Activated naive CD8-positive, alpha-beta T cell (primary cell): ENCODE measurements around the gene VGLL4.

Experiments used
- H3K27ac Mint-ChIP-seq: one replicate; pipeline ENCODE4 v1.8.0; 2021; ENCODE audit warnings: mixed read lengths
- H3K27me3 Mint-ChIP-seq: one replicate; pipeline ENCODE4 v1.8.0; 2021; ENCODE audit warnings: mixed read lengths
- H3K36me3 Mint-ChIP-seq: one replicate; pipeline ENCODE4 v1.8.0; 2021; ENCODE audit warnings: mixed read lengths
- H3K4me1 Mint-ChIP-seq: one replicate; pipeline ENCODE4 v1.8.0; 2021; ENCODE audit warnings: low read depth, mixed read lengths
- H3K4me3 Mint-ChIP-seq: one replicate; pipeline ENCODE4 v1.8.0; 2021; ENCODE audit warnings: mild to moderate bottlenecking, mixed read lengths
- H3K9me3 Mint-ChIP-seq: one replicate; pipeline ENCODE4 v1.8.0; 2021; ENCODE audit warnings: low read depth, mixed read lengths

Gene VGLL4

GRCh38 chr3:11566478-11566877 lies 77.2 kb downstream of the VGLL4 start:
- Mint-ChIP-seq H3K27me3 (no peaks in the 10 kb centered on the region), H3K4me1 (peaks cover 2% of the 10 kb centered on the region), H3K4me3 (no peak overlapping the region), H3K9me3 (no peaks in the 10 kb centered on the region), H3K36me3 (no peaks in the 10 kb centered on the region), H3K27ac (peak overlapping the region; percentile 7)

- no peak overlapping the region for H3K27ac Mint-ChIP-seq
- H3K9me3 Mint-ChIP-seq: no peaks in the 10 kb centered on the region
- no peaks in the 10 kb centered on the region for H3K36me3 Mint-ChIP-seq
- H3K4me1 Mint-ChIP-seq: peaks cover 2% of the 10 kb centered on the region
- no peak overlapping the region for H3K4me3 Mint-ChIP-seq
- no peaks in the 10 kb centered on the region for H3K27me3 Mint-ChIP-seq
Observed at GRCh38 chr3:11565932-11566331, 77.8 kb downstream of the VGLL4 start.

DNA sequence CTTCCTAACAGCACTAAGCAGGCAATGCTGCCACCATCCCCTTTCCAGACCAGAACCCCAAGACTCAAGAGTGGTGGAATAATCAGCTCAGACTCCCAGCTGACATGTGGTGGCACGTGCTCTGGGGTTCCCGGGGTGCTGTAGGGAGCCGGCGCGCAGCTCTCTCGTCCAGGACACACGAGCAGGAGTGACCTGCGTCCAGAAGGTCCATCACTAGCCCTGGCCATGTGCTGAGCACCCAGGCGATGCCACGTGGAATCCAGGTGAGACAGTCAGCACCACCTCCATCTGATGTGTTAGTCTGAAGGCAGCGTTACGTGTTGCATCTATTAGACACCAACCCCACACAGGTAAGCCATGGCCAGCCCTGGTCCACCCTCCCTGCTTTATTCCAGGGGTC lies 78.2 kb downstream of the VGLL4 start:
- Mint-ChIP-seq H3K4me3 (no peak overlapping the region), H3K4me1 (peaks cover 2% of the 10 kb centered on the region), H3K27ac (no peak overlapping the region), H3K9me3 (no peaks in the 10 kb centered on the region), H3K27me3 (no peaks in the 10 kb centered on the region), H3K36me3 (no peaks in the 10 kb centered on the region)

- H3K36me3 Mint-ChIP-seq: no peaks in the 10 kb centered on the region
- no peak overlapping the region for H3K27ac Mint-ChIP-seq
- H3K9me3 Mint-ChIP-seq: no peaks in the 10 kb centered on the region
- H3K27me3 Mint-ChIP-seq: no peaks in the 10 kb centered on the region
- no peak overlapping the region for H3K4me3 Mint-ChIP-seq
- H3K4me1 Mint-ChIP-seq: no peaks in the 10 kb centered on the region
Observed at GRCh38 chr3:11565072-11565471, 78.6 kb downstream of the VGLL4 start.

- no peaks in the 10 kb centered on the region for H3K36me3 Mint-ChIP-seq
- H3K4me3 Mint-ChIP-seq: no peak overlapping the region
- no peaks in the 10 kb centered on the region for H3K9me3 Mint-ChIP-seq
- peak overlapping the region; percentile 46 for H3K27ac Mint-ChIP-seq
- H3K4me1 Mint-ChIP-seq: no peaks in the 10 kb centered on the region
- H3K27me3 Mint-ChIP-seq: no peaks in the 10 kb centered on the region
Observed at GRCh38 chr3:11564577-11565001, 79.1 kb downstream of the VGLL4 start.

DNA sequence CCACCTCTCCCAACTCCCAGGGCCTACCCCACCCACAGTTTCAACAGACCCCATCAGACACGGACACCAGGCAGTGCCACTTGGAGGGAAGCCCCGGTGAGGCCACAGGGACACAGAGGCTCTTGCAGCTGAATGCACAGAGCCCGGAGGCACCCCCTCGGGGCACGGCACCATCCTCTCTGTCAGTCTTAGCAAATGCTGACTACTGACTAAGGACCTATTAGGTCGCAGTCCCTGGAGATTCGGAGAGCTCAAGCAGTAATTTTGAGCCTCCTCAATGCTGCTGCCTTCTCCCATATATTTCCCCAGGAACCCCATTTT lies 79.9 kb downstream of the VGLL4 start:
- no peaks in the 10 kb centered on the region for H3K27me3 Mint-ChIP-seq
- H3K27ac Mint-ChIP-seq: peak overlapping the region; percentile 51
- no peaks in the 10 kb centered on the region for H3K9me3 Mint-ChIP-seq
- H3K36me3 Mint-ChIP-seq: no peaks in the 10 kb centered on the region
- no peaks in the 10 kb centered on the region for H3K4me1 Mint-ChIP-seq
- H3K4me3 Mint-ChIP-seq: no peak overlapping the region

- H3K27ac Mint-ChIP-seq: peak overlapping the region; percentile 51
- no peaks in the 10 kb centered on the region for H3K36me3 Mint-ChIP-seq
- no peak overlapping the region for H3K4me3 Mint-ChIP-seq
- no peaks in the 10 kb centered on the region for H3K9me3 Mint-ChIP-seq
- no peaks in the 10 kb centered on the region for H3K27me3 Mint-ChIP-seq
- no peaks in the 10 kb centered on the region for H3K4me1 Mint-ChIP-seq
Observed at GRCh38 chr3:11563159-11563864, 80.4 kb downstream of the VGLL4 start.

DNA sequence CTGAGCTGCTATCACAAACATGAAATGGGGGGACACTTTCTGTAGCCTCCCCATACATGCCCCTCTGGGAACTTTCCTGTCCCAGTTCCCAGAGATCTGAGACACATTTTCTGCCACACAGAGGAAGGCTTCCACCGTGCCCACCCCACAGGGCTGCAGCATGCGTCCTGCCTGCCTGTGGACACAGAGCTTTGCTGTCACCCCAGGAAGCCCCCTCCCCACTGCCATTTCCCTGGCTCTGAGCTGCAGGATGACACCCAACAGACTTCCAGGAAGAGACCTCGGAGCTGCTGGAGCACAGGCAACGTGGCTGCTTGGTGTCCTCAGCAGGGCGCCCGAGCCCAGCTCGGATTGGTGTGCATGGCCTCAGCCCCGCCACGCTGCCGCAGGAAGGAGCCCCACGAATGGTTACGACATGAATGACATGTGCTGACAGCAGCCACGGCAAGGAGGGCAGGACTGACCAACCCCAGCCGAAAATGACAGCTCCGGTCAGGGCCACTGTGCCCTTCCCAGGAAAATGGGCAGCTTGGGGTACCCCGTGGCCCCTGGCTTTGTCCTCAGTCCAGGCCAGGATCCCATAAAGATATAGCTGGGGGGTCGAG lies 81.3 kb downstream of the VGLL4 start:
- Mint-ChIP-seq H3K36me3 (no peaks in the 10 kb centered on the region), H3K27ac (no peak overlapping the region), H3K4me1 (peaks cover 3% of the 10 kb centered on the region), H3K9me3 (no peaks in the 10 kb centered on the region), H3K4me3 (no peak overlapping the region), H3K27me3 (no peaks in the 10 kb centered on the region)

DNA sequence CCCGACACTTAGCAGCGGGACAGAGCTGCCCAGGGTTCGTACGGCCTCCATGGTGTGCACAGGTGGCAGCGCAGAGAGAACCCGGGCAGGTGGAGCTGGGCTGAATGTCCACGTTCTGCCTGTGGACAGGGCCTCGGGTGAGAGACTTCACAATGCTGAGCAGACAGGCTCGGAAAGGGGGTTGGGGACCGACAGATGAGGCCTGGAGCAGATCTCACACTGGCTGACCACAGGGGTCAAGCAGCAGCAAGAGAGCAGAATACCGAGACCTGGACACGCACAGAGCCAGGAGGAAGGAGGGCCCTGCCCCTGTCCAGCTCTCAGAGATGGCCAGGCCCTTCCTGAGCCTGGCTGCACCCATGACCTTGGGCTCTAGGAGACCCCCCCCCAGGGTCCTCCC lies 83.0 kb downstream of the VGLL4 start:
- Mint-ChIP-seq H3K36me3 (no peaks in the 10 kb centered on the region), H3K27me3 (no peaks in the 10 kb centered on the region), H3K4me3 (no peak overlapping the region), H3K27ac (no peak overlapping the region), H3K4me1 (peaks cover 3% of the 10 kb centered on the region), H3K9me3 (no peaks in the 10 kb centered on the region)

- Mint-ChIP-seq H3K27ac (peak overlapping the region; percentile 28), H3K4me3 (no peak overlapping the region), H3K4me1 (peaks cover 3% of the 10 kb centered on the region), H3K36me3 (no peaks in the 10 kb centered on the region), H3K27me3 (no peaks in the 10 kb centered on the region), H3K9me3 (no peaks in the 10 kb centered on the region)
Observed at GRCh38 chr3:11559816-11560633, 83.7 kb downstream of the VGLL4 start.

GRCh38 chr3:11558918-11559815 lies 84.5 kb downstream of the VGLL4 start:
- peaks cover 3% of the 10 kb centered on the region for H3K4me1 Mint-ChIP-seq
- no peaks in the 10 kb centered on the region for H3K27me3 Mint-ChIP-seq
- peak overlapping the region; percentile 28 for H3K27ac Mint-ChIP-seq
- H3K9me3 Mint-ChIP-seq: no peaks in the 10 kb centered on the region
- H3K36me3 Mint-ChIP-seq: no peaks in the 10 kb centered on the region
- no peak overlapping the region for H3K4me3 Mint-ChIP-seq

DNA sequence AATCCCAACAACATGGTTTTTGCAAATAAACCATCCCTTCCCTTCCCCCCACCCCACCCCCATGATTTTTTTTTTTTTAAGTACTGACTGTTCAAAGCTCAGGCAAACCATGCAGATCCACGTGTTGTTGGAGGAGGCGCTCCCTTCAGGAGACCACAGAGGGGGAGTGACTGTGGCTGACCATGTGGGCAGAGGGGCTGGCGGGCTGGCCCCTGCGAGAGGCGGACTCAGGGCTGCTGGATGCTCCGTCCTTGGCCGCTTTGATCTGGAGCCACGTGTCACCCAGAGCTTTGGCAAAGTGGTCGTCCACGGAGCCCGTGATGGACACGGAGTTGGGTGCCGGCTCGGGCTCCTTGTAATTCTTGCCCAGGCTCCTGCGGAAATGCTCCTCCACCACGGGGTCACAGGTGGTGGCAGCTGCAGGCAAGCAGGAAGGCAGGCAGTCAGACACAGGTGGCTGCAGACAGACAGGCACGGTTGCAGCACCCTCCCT lies 85.3 kb downstream of the VGLL4 start:
- H3K4me1 Mint-ChIP-seq: peaks cover 3% of the 10 kb centered on the region
- H3K27ac Mint-ChIP-seq: no peak overlapping the region
- no peaks in the 10 kb centered on the region for H3K27me3 Mint-ChIP-seq
- no peaks in the 10 kb centered on the region for H3K36me3 Mint-ChIP-seq
- no peaks in the 10 kb centered on the region for H3K9me3 Mint-ChIP-seq
- H3K4me3 Mint-ChIP-seq: no peak overlapping the region

- peak overlapping the region; percentile 66 for H3K27ac Mint-ChIP-seq
- H3K27me3 Mint-ChIP-seq: no peaks in the 10 kb centered on the region
- no peak overlapping the region for H3K4me3 Mint-ChIP-seq
- H3K9me3 Mint-ChIP-seq: no peaks in the 10 kb centered on the region
- peaks cover 3% of the 10 kb centered on the region for H3K4me1 Mint-ChIP-seq
- no peaks in the 10 kb centered on the region for H3K36me3 Mint-ChIP-seq
Observed at GRCh38 chr3:11558002-11558401, 85.7 kb downstream of the VGLL4 start.

- Mint-ChIP-seq H3K4me3 (no peak overlapping the region), H3K9me3 (no peaks in the 10 kb centered on the region), H3K27ac (no peak overlapping the region), H3K27me3 (no peaks in the 10 kb centered on the region), H3K36me3 (no peaks in the 10 kb centered on the region), H3K4me1 (peaks cover 3% of the 10 kb centered on the region)
Observed at GRCh38 chr3:11556851-11557644, 86.7 kb downstream of the VGLL4 start.
